ENCODE measurements around the gene SLC7A7.
"Not testable (repeated sequence)": the region's sequence is repeated elsewhere in the genome, so short reads cannot be mapped to it uniquely, and the experiment has no call there.

Gene SLC7A7

DNA sequence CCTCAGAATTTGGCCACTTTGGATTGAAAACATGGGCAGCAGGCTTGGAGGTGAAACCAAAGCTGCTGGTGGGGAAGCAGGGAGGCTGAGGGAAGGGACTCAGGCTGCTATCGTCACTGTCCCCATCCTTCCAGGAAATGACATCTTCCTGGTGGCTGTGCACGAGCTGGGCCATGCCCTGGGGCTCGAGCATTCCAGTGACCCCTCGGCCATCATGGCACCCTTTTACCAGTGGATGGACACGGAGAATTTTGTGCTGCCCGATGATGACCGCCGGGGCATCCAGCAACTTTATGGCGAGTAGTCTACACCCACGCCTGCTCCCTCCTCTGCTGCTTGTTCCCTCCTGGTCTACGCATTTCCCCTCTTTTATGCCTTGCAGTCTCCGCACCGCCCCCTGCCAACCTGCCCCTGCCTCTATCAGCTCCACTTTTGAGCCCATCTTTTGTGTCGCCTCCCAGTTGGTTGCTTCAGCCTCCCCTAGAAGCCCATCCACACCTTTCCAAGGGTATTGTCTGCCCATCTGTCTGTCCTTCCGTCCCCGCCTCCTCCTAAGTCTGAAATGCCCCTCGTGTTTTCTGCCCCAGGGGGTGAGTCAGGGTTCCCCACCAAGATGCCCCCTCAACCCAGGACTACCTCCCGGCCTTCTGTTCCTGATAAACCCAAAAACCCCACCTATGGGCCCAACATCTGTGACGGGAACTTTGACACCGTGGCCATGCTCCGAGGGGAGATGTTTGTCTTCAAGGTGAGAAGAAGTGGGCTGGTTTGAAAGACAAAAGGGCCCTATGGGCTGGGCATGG is 28.1 kb upstream of the SLC7A7 start:
- DNase-seq (ENCODE audit: low read depth in 2 of 2) = no peak

DNA sequence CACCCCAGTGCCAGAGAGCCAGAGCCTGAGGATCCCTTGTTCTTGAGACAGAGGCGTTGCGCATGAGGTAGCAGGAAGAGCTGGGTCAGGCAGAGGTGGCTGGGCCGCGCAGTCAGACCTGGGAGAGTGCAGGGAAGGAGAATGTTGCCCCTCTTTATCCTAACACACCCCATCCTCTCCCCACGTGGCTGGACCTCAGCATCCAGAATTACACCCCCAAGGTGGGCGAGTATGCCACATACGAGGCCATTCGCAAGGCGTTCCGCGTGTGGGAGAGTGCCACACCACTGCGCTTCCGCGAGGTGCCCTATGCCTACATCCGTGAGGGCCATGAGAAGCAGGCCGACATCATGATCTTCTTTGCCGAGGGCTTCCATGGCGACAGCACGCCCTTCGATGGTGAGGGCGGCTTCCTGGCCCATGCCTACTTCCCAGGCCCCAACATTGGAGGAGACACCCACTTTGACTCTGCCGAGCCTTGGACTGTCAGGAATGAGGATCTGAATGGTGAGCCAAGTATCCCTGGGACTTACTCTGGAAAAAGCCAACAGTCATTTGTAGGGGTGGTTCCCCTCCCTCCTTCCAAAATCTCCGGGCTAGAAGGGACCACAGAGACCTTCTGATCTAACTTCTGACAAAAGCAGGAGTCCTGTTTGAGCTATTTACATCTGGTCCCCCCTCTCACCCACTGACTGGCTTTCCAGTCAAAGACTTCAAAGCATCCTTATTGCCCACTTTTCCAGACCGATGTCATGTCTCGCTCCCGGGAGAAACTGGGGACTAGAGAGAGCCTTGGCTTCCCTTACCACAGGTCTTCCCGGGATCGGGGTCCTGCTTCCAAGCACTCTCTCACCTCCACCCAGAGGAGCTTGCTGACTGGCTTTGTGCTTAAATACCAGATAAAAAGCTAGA is 27.2 kb upstream of the SLC7A7 start:
- no peak for DNase-seq (ENCODE audit: low read depth in 2 of 2)

DNA sequence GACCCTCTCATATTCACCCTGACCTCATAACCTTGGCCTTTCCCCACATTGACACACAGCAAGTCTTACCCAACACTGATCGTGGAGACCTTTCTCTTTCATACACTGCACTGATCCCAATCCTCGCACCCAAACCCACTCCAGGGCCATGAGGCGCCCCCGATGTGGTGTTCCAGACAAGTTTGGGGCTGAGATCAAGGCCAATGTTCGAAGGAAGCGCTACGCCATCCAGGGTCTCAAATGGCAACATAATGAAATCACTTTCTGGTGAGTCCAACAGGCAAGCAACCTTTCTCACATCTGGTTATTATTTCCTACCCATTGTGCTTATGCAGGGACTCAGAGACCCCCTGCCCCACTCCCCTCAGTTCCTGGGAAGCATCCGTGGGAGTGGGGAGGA is 26.5 kb upstream of the SLC7A7 start:
- DNase-seq (ENCODE audit: low read depth in 2 of 2) = no peak

DNA sequence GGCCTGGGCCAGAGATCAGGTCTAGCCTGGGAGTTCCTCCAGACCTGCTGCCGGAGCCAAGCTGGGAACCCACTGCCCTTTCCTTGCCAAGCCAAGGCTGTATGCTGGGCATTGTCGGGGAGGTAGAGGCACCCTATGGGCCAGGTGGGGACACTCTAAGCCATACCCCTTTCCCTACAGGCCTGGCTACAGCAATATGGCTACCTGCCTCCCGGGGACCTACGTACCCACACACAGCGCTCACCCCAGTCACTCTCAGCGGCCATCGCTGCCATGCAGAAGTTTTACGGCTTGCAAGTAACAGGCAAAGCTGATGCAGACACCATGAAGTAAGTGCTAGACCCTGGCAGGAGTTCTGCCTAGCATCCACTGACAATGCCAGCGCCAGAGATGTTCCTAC is 26.1 kb upstream of the SLC7A7 start:
- DNase-seq (ENCODE audit: low read depth in 2 of 2) = no peak

GRCh38 chr14:22839159-22839779 is 24.0 kb upstream of the SLC7A7 start:
- no peak for DNase-seq (ENCODE audit: low read depth in 2 of 2)

DNA sequence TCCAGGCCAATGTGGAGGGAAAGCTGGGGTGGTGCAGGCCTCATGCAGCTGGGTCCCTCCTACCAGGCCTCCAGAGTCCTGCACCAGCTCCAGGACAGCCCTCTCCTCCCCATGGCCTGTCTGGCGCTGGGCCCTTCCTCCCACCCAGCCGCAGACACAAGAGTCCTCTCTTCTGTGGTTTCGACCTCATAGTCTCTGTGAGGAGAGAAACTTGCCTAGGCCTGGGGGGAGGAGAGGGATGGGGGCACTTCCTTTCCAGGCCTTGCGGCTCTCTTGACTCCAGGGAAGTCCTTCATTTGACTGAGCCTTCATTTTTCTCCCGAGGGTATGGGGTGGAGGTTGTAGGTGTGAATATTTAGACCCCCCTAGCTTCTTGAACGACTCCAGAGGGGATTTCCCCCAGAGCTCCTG is 23.4 kb upstream of the SLC7A7 start:
- no peak for DNase-seq (ENCODE audit: low read depth in 2 of 2)

GRCh38 chr14:22837750-22838538 is 22.7 kb upstream of the SLC7A7 start:
- no peak for DNase-seq (ENCODE audit: low read depth in 2 of 2)

DNA sequence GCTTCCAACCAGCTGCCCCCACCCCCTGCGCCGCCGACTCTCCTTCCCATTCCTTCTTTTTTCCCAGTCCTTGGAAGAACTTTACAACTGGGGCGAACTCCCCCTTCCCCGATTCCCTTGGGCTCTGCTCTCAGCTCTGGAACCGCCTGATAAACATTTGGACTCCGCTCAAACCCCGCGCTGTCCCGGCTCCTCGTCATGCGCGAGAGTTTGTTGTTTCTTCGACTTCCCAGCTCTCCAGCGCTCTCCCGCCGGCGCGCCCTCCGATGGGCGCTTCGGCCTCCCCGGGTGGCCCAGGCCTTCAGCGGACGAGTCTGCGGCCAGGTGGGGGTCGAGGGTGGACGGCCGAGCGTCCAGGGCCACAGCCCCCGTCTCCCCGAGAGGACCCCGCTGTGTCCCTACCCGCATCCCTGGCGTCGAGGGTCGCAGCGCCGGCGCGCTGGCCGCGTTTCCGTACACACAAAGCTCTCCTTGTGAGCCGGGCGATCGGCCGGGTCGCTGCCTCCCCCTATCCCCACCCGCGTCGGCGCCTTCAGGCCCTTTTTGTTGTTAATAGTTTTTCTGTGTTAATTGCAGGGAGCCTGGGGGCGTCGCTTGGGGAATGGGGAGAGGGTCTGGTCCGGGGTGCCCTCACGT is 22.0 kb upstream of the SLC7A7 start:
- DNase-seq (ENCODE audit: low read depth in 2 of 2) = no peak

GRCh38 chr14:22836301-22837113 is 21.3 kb upstream of the SLC7A7 start, which contains the start of gene MMP14:
Gene MMP14 (plus strand): TSS chr14:22836585. CDS start chr14:22836818, 233 bp downstream.
- DNase-seq (ENCODE audit: low read depth in 2 of 2) = no peak

DNA sequence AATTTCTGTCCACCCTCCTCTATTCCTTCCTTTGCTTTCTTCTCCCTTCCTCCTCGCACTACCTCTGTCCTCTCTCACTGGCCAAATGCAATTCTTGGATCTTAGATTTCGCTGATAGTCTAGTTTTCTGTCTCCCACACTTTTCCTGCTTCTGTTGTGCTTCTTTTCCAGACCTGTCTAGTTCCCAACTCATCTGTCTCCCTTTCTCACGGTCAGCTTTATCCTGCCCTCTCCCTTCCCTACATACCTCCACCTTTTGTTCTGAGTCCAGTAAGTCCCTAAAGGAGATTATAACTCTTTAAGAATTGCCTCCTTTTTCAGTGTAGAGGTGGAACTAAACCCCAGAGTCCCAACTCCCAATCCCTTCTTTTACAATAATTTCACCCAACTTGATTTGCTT is 20.3 kb upstream of the SLC7A7 start:
- DNase-seq (ENCODE audit: low read depth in 2 of 2) = no peak

DNA sequence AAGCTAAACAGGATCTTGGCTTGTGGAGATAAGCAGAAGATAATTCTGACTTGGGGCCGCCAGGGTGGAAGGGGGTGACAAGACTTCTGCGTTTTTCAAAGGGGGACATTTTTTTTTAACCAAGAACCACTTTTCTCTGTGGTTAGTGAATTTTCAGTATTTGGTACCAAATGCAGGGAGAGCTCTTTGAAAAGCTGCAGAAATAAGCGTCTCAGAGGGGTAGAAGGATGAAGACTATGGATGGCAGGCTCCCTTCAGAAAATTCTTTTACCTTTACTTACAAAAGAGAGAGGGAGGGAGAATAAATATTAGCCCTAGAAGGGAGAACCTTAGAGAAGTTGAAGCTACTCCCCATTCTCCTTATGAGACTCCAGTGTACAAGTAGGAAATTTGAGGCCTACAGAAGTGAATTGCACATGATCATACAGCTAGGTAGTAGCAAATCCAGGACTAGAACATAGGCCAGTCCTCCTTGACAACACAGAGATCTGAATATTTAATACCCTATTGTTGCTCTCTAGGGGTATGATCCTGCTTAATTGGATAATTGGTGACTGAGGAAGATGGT is 15.3 kb upstream of the SLC7A7 start:
- DNase-seq (ENCODE audit: low read depth in 2 of 2) = no peak

DNA sequence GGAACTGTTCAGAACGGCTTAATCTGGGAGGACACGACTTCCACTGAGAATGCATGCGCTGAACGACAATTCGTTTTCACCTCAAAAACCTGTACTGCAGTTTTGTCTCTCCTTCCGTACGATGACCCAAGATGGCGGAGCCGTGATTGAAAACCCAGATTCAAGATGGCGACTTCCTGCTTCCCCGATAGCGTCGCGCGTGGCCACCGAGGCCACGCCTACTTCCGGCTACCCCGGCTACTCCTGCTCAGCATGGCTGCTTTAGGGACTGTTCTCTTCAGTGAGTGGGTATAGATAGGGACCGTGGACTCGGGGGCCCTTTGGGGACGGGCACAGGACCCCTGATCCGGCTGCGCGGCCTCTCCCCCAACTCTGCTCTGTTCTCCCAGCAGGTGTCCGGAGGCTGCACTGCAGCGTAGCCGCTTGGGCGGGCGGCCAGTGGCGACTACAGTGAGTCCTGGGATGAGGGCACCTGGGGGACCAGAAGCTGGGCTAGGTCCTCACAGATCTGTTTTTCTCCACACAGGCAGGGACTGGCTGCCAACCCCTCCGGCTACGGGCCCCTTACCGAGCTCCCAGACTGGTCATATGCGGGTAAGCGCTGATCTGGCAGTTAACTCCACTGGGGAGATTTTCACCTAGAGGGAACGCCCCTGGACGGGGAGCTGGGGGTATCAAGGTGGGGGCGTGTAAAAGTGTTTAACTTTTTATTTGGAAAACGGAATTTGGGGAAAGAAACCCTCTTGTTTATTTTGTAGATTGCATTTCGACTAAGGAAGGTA is 14.6 kb upstream of the SLC7A7 start, which contains the start of gene MRPL52:
MRPL52 (plus strand) TSS at position 227 of the 782 bp plus-strand sequence; CDS start at position 253, 26 bp downstream.
- peak; percentile 67 to 75 for DNase-seq (ENCODE audit: low read depth in 2 of 2)

DNA sequence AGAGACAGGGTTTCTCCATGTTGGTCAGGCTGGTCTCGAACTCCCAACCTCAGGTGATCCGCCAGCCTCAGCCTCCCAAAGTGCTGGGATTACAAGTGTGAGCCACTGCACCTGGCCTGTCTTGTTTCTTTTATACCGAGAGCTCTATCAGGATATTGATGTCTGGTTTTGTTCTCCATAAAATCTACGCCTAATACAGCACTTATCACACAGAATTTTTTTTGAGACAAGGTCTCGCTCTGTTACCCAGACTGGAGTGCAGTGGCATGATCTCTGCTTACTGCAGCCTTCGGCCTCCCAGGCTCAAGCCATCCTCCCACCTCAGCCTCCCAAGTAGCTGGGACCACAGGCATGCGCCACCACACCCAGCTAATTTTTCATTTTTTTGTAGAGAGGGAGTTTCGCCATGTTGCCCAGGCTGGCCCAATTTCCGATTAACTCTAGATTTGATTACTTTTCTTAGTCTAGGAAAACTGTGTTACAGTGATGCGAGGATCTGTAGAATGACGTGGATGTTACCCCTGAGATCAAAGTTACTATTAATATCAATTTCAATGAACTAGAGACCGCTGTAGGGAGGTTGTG is 13.9 kb upstream of the SLC7A7 start:
- not testable (repeated sequence) for DNase-seq (ENCODE audit: low read depth in 2 of 2)

DNA sequence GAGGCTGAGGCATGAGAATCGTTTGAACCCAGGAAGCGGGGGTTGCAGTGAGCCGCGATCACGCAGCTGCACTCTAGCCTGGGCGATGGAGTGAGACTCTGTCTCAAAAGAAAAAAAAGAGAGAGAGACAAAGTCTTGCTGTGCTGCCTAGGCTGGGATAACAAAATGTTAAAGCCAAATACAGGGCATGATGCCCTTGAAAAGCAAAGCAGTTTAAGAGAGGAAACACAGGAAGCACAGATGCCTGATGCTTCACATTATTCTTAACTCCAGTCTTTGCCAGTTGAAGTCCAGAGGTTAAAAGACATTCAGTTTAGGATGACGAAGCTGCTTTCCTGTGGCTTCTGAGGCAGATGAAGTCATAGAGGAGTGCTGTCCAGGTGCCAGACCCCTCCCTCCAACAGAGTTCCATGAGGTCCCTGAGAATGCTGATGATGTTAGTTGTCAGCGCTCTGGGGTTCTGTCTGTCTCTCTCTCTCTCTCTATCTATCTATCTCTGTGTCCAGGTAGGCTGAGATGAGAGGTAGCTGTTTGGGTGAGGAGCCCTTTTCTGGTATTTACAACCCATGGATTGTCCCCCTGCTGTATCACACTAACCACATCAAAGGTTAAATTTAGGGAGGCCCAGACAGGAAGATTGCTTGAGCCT is 9.6 kb upstream of the SLC7A7 start:
- DNase-seq (ENCODE audit: low read depth in 2 of 2) = no peak

DNA sequence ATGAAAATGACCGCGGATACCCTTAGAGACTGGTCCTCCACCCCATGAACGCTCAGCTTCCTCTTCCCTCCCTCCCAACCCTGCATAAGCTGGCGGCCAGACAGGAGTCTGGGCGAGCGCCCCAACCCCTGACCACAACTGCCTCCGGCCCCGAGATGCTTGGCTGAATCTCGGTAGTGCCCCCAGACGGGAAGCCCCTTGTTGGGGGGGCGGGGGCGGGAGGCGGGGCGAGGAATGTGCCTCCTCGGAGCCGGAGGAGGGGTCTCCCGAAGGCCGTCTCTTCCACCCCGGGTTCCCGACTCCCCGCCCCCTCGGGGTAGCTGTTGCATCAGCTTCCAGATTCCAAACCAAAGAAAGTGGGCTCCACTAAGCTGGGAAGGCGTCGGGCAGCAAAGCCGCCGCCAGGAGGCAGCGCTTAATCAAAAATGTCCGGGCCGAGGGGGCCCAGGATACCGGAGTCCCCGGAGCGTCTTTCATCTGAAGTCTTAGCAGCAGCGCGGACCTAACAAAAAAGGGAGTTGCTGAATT is 7.4 kb upstream of the SLC7A7 start:
- peak; percentile 15 to 42 for DNase-seq (ENCODE audit: low read depth in 2 of 2)

DNA sequence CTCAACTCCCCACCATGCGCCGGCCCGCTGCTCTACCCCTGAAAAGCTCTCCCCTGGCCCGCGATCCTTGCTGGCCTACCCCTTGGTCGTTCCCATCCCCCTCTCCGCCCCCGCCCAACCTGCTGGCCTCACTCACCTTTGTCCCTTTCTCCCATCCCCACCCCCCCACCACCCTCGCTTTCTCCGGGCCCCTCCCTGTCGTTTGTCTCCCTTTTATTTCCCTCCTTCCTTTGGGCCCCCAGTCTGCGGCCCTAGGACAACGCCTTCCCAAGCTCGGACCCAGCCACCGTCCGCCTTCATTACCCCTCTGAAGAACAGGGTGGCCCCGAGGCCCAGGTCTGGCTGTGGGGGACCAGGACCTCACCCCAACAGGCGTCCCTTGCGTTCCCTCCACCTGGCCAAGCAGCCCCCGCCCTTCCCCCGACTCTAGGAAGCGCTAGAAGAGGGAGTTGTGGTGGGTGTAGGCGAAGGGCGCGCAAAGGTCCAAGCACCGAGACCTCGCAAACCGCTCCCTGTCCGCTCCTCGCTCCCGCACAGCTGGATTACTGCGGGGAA is 6.9 kb upstream of the SLC7A7 start:
- no peak for DNase-seq (ENCODE audit: low read depth in 2 of 2)

Data from stimulated activated CD4-positive, alpha-beta T cell treated with anti-CD3 and anti-CD28 coated beads, Interleukin-1b, Interleukin-23, amount 100 ng/mL, for 1 hour (primary cell).